Glutamatergic neuron (in vitro differentiated cells): ENCODE data around the gene KLHL1. TPM values are rescaled to one million over a fixed set of nuclear protein-coding genes. Genes with fewer than 3 reads are reported as not detected.

Experiments
- DNase-seq: peaks from one replicate; pipeline ENCODE4 v3.0.0; 2022
- H3K27ac Mint-ChIP-seq: one replicate; pipeline ENCODE4 v1.8.0; 2020; ENCODE audit warnings: mild to moderate bottlenecking, mixed read lengths, inconsistent platforms; ENCODE audit not compliant: unreplicated experiment
- H3K27me3 Mint-ChIP-seq: one replicate; pipeline ENCODE4 v1.8.0; 2020; ENCODE audit warnings: mild to moderate bottlenecking, moderate library complexity, mixed read lengths, inconsistent platforms; ENCODE audit not compliant: unreplicated experiment
- H3K36me3 Mint-ChIP-seq: one replicate; pipeline ENCODE4 v1.8.0; 2020; ENCODE audit warnings: mild to moderate bottlenecking, mixed read lengths, inconsistent platforms; ENCODE audit not compliant: unreplicated experiment
- H3K4me1 Mint-ChIP-seq: one replicate; pipeline ENCODE4 v1.8.0; 2020; ENCODE audit warnings: mild to moderate bottlenecking, low read depth, mixed read lengths, inconsistent platforms; ENCODE audit not compliant: unreplicated experiment
- H3K4me3 Mint-ChIP-seq: one replicate; pipeline ENCODE4 v1.8.0; 2020; ENCODE audit warnings: mild to moderate bottlenecking, mixed read lengths, inconsistent platforms; ENCODE audit not compliant: unreplicated experiment
- H3K9me3 Mint-ChIP-seq: one replicate; pipeline ENCODE4 v1.8.0; 2020; ENCODE audit warnings: mild to moderate bottlenecking, moderate library complexity, mixed read lengths, inconsistent platforms; ENCODE audit not compliant: unreplicated experiment
- total RNA-seq: library from RNA; stranded (reverse); fragmentation: NEBNext Ultra II Directional; extraction: Animal tissue kit (Norgen Biotek cat#: 25700); gene quantifications from one replicate; pipeline ENCODE4 v1.2.1, GENCODE V29; 2021; ENCODE audit not compliant: unreplicated experiment
- TF ChIP-seq, protein P1 (sequence below): fragments of 200-600 bp; sonication (generic); IDR thresholded peaks from one replicate; pipeline ENCODE4 v1.5.0; 2021; ENCODE audit not compliant: partially characterized antibody, unreplicated experiment

KLHL1 gene
- total RNA-seq, 1 donor from 2014 or later, result not detected

DNA sequence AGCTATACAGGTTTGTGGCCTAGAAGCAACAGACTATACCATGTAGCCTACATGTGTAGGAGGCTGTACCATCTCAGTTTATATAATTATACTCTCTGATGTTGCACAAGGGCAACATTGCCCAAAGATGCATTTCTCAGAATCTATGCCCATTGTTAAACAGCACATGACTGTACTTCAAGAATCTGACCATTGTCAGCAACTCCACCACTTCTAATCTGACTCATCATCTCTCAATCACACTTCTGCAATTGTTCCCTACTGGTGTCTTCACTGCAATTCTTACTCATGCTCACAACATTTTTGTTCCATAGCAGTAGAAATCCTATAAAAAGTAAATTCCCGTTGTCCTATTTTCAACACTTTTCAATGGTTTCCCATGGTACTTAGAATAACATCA lies 64.6 kb downstream of the KLHL1 start:
- H3K27me3 Mint-ChIP-seq, result peaks cover 2% of the 10 kb centered on the region
- H3K4me3 Mint-ChIP-seq, result no peak overlapping the region
- DNase-seq, result no peak
- H3K36me3 Mint-ChIP-seq, result no peaks in the 10 kb centered on the region
- H3K4me1 Mint-ChIP-seq, result no peaks in the 10 kb centered on the region
- no peaks in the 10 kb centered on the region for H3K9me3 Mint-ChIP-seq
- no peak overlapping the region for H3K27ac Mint-ChIP-seq
- TF ChIP-seq, protein P1, sequence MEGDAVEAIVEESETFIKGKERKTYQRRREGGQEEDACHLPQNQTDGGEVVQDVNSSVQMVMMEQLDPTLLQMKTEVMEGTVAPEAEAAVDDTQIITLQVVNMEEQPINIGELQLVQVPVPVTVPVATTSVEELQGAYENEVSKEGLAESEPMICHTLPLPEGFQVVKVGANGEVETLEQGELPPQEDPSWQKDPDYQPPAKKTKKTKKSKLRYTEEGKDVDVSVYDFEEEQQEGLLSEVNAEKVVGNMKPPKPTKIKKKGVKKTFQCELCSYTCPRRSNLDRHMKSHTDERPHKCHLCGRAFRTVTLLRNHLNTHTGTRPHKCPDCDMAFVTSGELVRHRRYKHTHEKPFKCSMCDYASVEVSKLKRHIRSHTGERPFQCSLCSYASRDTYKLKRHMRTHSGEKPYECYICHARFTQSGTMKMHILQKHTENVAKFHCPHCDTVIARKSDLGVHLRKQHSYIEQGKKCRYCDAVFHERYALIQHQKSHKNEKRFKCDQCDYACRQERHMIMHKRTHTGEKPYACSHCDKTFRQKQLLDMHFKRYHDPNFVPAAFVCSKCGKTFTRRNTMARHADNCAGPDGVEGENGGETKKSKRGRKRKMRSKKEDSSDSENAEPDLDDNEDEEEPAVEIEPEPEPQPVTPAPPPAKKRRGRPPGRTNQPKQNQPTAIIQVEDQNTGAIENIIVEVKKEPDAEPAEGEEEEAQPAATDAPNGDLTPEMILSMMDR, result no peak

DNA sequence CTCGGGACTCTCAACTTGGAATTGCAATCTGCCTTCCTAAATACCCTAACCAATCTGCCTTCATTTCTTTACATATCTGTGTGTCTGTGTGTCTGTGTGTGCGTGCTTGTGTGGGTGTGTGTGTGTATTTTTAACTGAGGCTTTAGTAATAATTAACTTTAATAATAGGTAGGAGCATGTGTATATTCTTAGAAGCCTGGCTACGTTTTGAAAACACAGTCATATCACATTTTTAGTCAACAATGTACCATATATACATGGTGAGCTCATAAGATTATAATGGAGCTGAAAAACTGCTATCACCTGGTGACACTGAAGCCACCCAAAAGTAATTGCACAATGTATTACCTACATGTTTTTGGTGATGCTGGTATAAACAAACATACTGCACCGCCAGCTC lies 66.1 kb downstream of the KLHL1 start:
- H3K27ac Mint-ChIP-seq, result no peak overlapping the region
- no peaks in the 10 kb centered on the region for H3K4me1 Mint-ChIP-seq
- H3K9me3 Mint-ChIP-seq, result no peaks in the 10 kb centered on the region

DNA sequence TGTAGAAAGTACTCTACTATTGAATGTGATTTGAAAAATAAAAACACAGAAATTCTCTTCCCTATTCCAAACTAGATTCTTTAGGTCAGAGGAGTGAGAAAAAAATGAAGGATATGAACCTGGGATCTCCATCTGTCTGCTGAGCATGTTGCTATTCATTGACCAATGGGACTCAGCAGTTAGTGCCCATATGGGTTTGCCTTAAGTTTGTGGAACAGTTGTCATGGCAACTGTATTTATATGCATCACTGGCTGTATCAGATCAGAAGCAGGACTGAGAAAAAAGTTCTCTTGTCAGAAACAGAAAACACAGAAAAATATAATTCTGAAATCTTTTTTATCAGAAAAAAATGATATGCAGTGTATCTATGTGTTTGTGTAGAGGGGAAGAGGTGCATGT lies 74.0 kb downstream of the KLHL1 start:
- no peaks in the 10 kb centered on the region for H3K36me3 Mint-ChIP-seq
- H3K4me3 Mint-ChIP-seq, result no peak overlapping the region
- no peak overlapping the region for H3K27ac Mint-ChIP-seq
- H3K4me1 Mint-ChIP-seq, result peaks cover 4% of the 10 kb centered on the region
- H3K27me3 Mint-ChIP-seq, result peaks cover 2% of the 10 kb centered on the region
- TF ChIP-seq, protein P1, result no peak
- no peaks in the 10 kb centered on the region for H3K9me3 Mint-ChIP-seq
- no peak for DNase-seq

More for the DNA sequence above, 66.1 kb downstream of the KLHL1 start:
- no peaks in the 10 kb centered on the region for H3K36me3 Mint-ChIP-seq
- TF ChIP-seq, protein P1, result no peak
- DNase-seq, result no peak
- H3K27me3 Mint-ChIP-seq, result peaks cover 2% of the 10 kb centered on the region
- H3K4me3 Mint-ChIP-seq, result no peak overlapping the region

DNA sequence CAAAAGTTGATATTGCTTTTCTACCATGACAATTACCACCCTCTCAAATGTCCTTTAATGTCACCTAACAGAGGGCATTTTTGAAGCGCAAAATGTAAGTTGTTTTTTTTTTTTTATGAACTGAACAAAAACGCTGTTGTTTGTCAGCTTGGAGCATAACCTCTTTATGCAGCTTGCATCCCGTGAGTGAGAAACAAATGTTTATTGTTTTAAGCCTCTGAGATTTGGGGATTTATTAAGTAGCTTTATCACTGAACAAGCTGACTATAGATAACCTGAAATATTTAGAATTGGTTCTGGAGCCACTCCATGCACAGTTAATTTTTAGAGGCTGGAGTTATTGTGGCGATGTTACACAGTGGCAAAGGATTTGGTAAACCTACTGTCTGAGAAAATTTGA lies 80.7 kb downstream of the KLHL1 start:
- Mint-ChIP-seq H3K27ac (no peak overlapping the region), H3K9me3 (no peaks in the 10 kb centered on the region), H3K36me3 (no peaks in the 10 kb centered on the region), H3K27me3 (peaks cover 2% of the 10 kb centered on the region), H3K4me3 (no peak overlapping the region), H3K4me1 (no peaks in the 10 kb centered on the region)
- TF ChIP-seq, protein P1, result no peak
- DNase-seq, result no peak

DNA sequence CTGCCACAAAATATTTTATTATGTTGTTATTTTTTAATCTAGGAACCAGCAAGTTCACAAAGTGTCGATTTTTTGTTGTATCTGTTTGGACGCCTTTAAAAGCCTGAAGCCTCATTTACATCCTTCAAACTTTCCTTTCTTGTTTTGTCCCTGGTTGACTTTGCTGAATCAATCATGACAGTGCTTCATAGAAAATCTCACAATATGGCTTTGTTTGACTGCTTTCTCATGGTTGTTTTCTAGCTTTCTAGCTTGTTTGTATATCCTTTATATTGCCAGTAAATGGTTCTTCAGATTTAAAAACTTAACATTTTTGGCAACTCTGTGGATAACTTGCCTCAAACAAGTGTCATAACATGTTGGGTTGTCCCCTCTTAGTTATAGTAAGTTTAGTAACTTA lies 84.7 kb downstream of the KLHL1 start:
- Mint-ChIP-seq H3K9me3 (no peaks in the 10 kb centered on the region), H3K4me3 (no peak overlapping the region), H3K36me3 (no peaks in the 10 kb centered on the region), H3K4me1 (peaks cover 2% of the 10 kb centered on the region), H3K27me3 (peaks cover 2% of the 10 kb centered on the region), H3K27ac (no peak overlapping the region)
- no peak for DNase-seq
- TF ChIP-seq, protein P1, result no peak
